Thyroid gland (tissue), 4 donors: Measurements from ENCODE around the gene CCND1.

Experiments used
- CTCF ChIP-seq, 6 experiments: fragments of 200-600 bp in 3 of 6; fragments of 450-650 bp in 3 of 6; sonication (generic) in 3 of 6; IDR thresholded peaks; one replicate each; pipeline ENCODE4 v1.5.1; 2016 to 2019; ENCODE audit warnings: antibody characterized with exemption in 6 of 6, mild to moderate bottlenecking in 2 of 6, inconsistent platforms in 1 of 6, moderate library complexity in 1 of 6
- POLR2A ChIP-seq, 2 donors: fragments of 450-650 bp; IDR thresholded peaks; one replicate each; pipeline ENCODE4 v1.6.1; 2017; ENCODE audit warnings: antibody characterized with exemption in 2 of 2, mild to moderate bottlenecking in 2 of 2, moderate library complexity in 1 of 2

- TF ChIP-seq POLR2A (IDR thresholded peaks at IDR 0.05) (no peak), CTCF (IDR thresholded peaks at IDR 0.05) (no peak)
These were observed 6.9 kb upstream of the CCND1 start for GRCh38 chr11:69634069-69634468.
